ENCODE measurements around the gene PDE4D.

The PDE4D gene

DNA sequence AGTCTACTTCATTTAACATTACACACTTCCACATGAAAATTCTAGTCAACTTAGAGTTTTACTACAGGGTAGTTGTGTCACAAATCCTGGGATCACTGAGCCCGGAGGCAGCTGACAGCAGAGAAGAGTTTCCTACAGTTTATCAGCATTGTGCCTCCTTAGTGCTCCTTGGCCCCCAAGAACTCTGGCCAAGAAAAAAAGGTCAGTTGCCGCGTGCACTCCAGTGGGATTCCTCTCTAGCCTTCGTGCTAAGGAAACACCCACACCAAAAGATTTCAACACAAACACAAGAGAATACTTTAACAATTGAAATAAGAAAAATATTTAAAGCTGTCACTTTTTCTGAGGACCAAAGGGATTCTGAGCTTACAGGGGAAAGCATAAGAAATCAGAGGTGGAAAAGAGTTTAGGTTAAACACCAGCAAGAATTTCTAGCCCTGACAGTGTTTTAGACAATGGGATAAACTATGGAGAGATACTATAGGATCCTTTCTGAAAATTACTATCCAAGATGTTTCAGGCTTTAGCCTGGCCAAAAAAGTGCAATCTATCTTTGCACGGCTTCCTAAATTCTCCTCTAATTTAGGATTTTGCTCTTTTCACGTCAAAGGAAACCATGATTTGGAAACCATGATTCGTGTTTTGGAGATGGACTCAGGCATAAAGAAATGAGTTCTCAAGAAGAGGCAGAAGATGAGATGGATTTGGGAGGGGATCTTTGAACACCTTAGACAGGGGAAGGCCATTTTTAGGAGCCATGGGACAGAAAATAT lies 703.9 kb downstream of the PDE4D start:
- DNase-seq: no peak

DNA sequence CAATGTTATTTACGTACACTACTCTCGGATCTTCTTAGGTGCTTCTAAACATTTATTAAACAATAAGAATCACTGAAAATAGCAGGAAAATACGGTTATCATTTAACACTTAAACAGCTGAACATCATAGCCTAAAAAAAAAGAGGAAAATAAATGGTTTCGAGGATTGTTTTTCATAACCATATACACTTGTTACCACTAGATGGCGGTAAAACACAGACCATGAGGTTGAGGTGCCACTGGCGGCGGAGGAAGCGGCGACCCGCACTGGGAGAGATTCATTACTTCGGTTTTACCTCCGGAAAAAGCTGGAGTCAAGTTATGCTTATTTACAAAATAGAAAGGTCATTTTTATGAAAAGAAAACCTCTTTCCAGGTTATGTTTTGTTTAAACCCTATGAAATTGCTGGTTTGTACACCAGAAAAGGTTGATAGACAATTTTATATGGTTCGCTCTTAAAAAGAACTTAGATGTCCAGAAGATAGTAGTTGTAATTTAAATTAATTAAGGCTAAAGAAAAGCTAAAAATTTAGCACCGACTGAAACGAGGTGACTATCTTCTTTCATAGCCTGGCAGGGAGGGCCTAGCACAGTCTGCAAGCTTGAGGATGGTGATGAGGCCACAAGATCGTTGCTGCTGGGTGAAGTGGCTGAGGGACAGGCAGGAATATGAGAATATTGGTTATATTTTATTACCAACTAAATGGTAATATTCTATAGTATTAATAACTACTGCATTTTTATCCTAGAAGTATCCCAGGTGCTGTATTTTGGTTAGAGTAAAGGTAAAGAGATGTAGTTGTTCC lies 704.9 kb downstream of the PDE4D start:
- DNase-seq: peak; percentile 74

DNA sequence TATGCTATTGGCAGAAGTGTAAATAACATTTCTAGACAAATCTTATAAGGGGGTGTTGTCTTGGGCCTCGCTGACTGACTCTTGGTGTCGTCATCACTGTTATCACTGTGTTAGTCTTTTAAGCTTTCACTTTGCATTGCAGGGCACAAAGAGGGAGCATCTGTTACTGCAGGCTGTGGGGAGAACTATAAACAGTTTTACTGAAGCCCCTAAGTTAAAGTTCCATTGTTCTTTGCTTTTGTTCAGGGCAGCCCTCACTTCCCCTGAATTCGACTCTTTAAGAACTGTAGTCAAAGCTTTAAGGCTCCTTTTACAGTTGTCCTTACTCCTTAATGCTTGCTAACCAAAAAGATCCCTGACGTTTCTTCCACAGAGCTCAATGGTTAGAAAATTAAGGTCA lies 705.7 kb downstream of the PDE4D start:
- peak; percentile 53 for DNase-seq

DNA sequence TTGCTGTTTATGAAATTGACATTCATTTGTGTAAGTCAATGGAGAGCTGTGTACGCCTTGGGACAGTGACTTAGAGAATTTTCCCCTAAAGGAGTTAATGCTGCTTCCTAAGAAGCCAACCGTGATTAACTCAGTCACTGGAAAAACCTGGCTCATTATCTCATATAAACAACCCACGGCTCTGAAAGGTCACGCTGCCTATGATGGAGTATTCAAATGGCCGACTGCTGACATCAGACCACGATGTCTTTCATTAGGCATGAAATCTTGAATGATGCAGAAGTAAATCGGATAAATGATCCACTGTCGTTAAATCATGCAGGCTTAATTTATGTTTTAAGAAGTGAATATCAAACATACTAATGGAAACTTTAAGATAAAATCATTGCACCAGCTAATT lies 706.9 kb downstream of the PDE4D start:
- peak; percentile 68 for DNase-seq

DNA sequence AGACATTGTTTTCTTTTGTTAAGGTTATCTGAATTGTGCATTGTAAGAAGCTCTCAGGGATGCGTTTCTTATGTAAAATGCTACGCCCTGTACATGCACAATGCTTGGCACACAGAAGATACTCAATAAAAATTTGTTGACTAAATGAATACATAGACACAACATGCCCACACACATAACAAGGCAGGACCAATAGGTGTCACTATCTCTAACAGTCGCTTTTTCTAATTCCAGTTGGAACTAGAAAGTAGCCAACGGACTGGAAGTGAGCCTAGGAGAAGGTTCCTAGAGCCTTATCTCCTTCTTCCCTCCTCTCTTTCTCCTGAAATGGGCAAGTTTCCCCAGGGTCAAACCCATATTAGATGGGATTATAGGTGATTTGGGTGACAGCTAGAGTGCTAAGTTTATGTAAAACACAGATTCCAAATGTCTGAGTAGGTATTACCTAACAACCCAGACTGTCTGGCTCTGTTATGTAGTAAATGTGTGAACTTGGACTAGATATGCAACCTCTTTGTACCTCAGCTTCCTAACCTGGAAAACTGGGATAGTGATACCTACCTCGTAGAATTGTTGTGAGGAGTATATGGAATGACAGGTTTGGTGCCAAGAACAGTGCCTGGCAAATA lies 707.7 kb downstream of the PDE4D start:
- DNase-seq: no peak

DNA sequence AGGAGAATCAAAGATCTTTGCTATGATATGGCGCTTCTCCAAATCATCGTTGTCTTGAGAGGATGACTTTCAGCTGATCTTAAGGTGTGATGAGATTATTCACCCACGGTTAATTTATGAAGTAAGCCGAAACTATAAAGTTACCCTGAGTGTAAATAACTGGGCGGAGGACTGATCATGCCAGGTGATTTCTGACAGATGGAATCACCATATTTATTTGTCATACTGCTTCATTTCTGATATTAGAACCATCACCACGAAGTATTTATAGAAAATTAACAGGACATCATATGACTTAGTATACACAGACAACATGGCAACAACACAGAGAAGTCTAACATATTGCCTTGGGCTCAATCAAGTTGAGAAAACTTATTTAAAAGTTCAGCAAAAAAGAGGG lies 708.8 kb downstream of the PDE4D start:
- DNase-seq: no peak

DNA sequence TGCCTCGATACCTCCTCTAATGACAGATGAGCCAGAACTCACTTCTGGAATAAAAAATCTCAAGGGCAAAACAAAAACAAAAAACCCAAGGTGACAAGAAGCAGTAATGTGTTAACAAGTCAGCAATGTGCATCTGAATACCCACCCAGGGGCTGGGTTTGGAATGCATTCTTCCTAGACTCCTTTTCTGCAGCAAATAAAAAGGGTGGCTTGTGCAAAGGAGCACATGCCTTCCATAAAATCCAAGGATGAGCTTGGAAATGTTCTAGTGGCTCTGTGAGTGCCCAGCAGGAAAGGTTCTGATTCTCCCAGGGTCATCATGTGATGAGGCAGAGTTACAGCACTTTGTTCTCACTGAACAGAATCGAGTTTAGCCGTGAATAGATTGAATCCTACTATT lies 710.8 kb downstream of the PDE4D start:
- no peak for DNase-seq

DNA sequence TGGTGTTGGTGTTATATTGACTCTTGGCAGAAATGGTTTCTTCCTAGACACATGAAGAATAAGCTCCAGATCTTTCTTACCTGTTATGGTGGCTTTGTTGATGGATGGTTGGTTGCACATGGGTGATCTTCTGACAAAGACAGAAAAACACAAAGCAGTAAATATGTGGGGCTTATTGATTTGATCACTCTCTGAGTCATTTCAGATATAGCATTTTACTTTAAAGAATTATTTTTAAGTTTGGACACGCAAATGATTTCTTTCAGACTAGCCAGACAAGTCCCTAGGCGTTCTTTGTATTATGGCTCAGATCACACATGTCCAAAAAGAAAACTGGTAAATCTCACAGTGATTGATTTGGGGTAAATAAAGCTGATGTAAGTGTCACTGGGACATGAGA lies 713.0 kb downstream of the PDE4D start:
- DNase-seq: no peak

DNA sequence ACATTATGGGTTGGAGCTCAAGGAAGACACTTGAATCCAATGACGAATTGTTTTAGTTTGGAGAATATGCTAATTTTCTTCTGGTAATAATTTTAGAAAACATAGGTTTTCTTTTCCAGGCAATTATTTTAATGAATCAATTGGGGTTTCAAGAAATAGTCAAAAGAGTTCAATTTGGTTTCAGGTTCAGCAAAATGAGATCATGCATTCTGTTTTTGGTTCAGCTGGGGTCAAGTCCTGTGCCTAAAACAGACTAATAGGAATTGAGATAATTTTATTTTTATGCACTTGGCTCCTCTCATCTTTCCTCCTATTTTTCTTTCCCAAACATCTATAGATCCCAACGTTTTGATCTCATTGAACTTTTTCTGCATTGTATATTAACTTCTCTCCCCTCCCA lies 713.8 kb downstream of the PDE4D start:
- no peak for DNase-seq

DNA sequence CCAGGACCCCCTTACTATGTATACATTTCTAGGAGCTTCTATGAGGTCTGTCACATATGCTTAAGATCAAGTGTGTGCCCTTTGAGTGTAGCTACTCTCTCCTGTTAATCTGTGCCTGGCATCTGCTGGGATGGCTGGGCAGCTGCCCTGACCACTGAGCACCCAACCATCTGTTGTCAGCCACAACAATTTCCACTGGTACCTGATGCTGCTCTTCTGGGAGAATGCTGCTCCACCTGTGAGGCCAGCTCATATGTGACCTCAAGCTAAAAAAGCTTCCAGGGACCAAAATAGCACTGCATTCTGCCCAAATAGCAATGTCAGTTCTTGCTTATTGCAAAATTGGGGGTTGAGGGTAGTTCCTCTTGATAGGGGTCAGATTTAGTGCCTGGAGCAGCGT lies 715.0 kb downstream of the PDE4D start:
- DNase-seq: no peak

DNA sequence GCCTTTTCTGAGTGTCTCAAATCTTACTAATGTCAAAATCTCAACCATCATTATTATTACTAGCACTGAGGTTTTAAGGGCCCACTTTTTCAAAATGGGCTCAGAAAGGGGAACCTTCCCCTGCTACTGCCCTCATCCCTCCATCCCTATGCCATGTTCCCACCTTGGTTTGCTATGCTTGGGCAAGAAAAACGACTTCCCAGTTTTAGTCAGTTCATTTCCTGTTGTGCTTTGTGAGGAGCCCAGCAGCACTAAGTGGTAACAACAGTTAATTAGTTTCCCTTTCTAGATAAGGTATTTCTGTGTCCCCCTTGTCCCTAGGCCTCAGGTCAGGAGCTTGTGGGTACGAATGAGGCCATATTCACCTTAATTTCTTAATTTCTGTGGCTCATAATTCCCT lies 715.5 kb downstream of the PDE4D start:
- DNase-seq: no peak

DNA sequence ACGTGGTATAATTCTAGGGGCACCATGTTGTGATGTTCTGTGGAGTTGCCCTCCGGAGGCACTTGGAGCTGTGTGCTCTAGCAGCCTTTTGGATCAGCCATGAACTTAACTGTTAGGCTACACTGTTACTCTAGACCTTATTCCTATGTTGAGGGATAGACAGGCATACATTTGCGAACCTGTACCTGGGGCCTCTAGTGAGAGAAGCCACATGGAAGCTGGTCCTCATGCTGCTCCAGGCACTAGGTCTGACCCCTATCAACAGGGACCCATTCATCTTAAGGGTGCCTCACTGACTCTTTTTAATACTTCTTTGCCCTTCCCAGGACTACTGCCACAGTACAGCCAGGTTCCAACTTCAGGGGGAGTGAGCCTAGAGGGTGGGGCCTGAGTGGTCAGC lies 715.9 kb downstream of the PDE4D start:
- DNase-seq: no peak

DNA sequence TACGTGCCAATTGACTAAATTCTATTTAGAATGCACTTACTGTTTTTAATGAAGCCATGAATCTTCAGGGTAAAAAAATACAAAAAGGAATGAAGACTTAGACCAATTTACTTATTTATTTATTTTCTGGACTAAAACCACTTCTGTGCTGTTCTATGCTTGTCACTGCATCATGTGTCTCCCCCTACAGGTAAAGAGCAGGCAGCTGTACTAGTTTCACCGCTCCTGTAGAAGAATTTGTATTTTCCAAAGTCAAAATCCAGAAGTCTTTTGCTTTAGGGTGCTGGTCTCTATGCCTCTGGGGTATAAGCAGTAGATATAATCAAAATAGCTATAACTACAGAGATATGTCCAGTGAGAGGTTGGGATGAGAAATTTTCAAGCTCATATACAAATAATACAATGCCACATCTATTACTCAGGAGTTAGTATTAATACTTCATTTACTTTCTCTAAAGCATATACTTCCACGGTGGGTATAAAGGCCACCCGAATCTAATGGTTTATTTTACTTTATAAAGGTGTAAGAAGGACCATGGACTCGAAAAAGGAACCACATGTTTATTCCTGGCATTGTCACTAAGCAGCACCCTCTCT lies 719.2 kb downstream of the PDE4D start:
- no peak for DNase-seq

DNA sequence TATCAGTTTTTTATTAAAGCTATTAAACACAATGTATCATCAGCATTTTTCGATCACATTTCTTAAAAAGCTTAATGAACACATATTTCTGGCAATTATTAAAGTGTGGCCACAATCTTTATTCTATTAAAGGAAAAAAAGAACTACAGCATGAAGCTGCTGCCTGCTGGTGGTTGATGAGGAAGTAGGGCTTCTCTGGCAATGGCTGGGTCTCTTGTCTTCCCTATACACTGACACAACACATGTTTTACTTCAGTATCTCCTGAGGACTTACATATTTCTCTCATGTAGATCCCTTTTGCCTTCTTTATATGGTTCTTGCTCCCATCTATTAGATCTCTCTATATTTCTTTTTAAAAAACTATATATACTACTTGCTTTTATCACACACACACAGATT lies 719.9 kb downstream of the PDE4D start:
- no peak for DNase-seq

DNA sequence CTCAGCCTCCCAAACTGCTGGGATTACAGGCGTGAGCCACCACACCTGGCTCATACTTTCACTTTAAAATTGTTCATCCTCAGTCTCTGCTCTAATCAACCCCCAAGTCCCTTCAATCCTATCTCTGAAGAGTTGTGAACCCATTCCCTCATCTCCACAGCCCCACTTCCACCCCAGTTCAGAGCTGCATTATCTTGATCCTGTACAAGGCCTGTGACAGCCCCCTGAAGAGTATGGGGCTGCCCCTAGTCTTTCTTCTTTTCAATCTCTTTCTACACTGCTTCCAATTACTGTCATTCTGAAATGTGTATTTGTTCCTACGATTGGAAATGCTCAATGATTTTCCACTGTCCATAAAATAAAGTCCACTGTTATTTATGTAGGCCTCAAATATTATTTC lies 722.4 kb downstream of the PDE4D start:
- DNase-seq: no peak

DNA sequence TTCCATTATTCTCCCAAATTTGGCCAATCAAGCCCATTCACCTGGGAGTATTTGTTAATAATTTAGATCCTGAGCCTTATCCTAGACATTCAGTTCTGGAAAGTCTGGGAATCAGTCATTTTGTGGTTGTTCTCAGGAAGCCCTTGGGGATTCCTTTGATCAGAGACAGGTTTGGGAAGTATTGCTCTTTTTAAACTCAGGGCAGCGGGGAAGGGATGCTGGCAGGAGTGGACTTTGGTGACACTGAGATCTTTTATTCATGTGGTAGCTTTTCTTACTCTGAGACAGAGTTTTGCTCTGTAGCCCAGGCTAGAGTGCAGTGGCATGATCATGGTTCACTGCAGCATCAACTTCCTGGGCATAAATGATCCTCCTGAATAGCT lies 723.8 kb downstream of the PDE4D start:
- no peak for DNase-seq

DNA sequence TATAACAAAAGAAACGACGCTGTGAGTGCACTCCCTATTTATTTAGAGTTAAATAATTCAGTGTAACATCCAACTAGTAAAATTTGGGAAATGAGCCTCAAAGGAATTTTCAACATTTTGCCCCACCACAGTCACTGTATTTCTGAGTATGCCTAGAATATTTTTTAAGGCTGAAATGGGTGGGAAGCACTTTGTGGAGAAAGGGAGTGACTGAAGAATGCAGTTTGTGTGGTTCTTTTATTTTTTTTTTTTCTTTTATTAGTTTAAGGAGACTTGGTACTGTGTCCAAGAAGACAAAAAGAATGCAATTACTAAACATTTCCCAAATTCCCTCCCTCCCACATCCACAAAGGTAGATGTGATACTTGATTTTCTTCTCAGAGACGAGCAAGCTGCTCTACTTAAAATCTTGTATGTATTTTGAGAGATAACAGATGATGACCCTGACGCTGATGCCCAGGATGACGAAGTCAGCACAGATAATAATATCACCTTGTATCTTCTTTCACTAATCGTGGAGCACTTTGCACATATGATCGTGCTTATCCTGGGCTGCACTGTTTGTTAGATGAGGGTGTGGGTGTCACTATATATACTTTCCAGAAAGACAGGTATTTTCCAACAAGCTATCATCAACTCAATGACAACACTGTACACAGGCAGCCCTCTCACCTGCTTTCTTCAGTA lies 724.3 kb downstream of the PDE4D start:
- no peak for DNase-seq

DNA sequence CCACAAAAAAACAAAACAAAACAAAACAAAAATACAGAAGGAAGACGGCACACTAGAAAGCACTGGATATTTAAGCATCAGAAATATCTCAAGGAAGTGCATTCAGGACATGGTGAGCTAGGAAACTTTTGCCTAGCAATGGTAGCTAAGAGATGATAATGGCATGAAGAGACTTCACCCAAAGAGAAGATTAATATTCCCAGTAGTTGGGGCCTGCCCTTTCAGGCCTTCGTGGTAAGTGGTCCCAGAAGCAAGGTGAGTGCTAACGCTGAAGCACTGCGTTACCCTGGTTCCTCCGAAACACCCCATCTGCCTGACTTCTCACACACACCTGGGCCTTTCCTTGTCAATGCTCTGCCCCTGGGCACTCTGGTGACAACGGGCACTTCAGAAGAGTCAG lies 725.5 kb downstream of the PDE4D start:
- no peak for DNase-seq

DNA sequence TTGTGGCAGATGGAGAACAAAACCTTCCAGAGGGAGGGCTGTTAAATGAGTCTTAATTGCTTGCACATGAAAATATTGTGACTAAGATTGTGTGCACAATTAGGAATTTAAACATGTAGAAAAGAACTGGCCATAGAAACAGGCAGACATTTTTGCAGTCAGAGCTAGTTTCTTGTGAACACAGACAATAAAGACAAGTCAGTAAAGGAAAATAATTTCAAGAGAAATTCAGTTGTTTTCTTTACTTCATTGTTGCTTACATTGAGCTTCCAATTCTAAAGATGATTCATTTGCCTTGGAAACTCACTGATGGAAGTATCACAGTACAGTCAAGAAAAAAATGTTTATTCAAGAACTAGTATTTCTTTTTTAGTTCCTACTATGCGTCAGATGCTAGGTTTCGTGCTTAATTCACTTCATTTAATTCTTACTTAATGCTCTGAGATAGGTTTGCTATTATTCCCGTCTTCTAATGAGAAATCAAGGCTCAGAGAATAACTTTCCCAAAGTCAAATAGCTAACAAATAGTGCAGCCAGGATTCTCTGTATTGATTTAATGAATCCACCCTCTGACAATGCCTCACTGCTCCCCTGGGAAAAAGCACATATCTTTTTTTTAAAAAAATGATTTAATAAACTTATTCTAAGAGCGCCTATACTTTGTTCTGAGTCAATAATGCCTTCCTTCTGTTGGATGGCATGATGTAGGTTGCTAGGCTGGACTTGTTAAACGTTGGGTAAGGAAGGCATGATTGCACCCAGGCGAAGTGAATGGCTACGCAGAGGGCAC lies 729.3 kb downstream of the PDE4D start:
- no peak for DNase-seq

DNA sequence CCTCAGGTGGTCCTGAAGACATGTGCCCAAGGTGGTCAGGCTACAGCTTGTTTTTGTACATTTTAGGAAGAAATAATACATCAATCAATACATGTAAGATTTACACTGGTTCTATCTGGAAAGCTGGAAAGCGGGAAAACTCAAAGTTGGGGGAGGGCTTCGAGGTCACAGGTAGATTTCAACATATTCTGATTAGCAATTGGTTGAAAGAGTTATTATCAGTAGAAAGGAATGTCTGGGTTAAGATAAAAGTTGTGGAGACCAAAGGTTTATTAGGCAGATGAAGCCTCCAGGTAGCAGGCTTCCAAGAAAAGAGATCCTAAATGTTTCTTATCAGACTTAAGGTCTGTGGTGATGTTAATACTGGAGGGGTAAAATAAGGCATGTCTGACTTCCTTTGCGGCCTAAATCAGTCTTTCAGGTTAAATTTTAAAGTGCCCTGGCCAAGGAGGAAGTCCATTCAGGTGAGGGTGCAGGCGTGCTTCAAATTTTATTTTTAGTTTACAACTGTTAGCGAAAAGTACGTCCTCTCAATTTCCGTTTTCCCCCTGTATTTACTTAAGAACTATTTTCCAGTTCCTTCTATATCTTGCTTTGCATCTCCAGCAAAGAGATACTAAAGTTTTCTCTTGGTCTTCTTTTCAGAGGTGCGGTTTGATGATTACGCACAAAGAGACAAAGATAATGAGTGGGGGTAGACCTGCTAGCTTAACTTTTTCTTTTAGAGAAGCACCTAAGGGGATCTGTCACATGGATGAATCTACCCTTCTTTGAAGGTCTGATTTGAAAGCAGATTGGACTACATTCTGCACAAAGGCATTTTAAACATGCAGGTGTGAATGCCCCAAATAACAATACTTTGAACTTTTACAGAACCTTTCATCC lies 732.1 kb downstream of the PDE4D start:
- DNase-seq: no peak

Measured in retina (tissue), 1 donor.